Liver (tissue), 9 donors: ENCODE measurements around the gene TMTC1. TPM values are rescaled to one million over a fixed set of nuclear protein-coding genes. Genes with fewer than 3 reads are reported as not detected.

Experiments
- DNase-seq: peaks from one replicate; pipeline ENCODE4 v3.0.0-alpha.2; 2017; ENCODE audit warnings: low spot score
- H3K27ac ChIP-seq, 2 donors: one replicate each; pipeline ENCODE4 v1.7.0; 2013; ENCODE audit warnings: inconsistent platforms in 2 of 2, low read length in 2 of 2, control low read depth in 1 of 2, low read depth in 1 of 2, mild to moderate bottlenecking in 1 of 2
- H3K27me3 ChIP-seq, 4 donors: one replicate each; pipeline versions ENCODE4 v1.6.1 to v1.7.0; 2013; ENCODE audit warnings: low read length in 3 of 4, inconsistent platforms in 1 of 4, mild to moderate bottlenecking in 1 of 4, moderate library complexity in 1 of 4; ENCODE audit not compliant: control insufficient read depth in 4 of 4, insufficient read depth in 4 of 4
- H3K36me3 ChIP-seq, 4 donors: one replicate each; pipeline versions ENCODE4 v1.6.1 to v1.7.0; 2013; ENCODE audit warnings: low read length in 3 of 4, mild to moderate bottlenecking in 3 of 4, low read depth in 1 of 4, moderate library complexity in 1 of 4; ENCODE audit not compliant: control insufficient read depth in 4 of 4, insufficient read depth in 3 of 4
- H3K4me1 ChIP-seq, 4 donors: one replicate each; pipeline versions ENCODE4 v1.6.1 to v1.7.0; 2013; ENCODE audit warnings: low read length in 3 of 4, mild to moderate bottlenecking in 3 of 4, moderate library complexity in 1 of 4; ENCODE audit not compliant: control insufficient read depth in 4 of 4, insufficient read depth in 4 of 4
- H3K4me3 ChIP-seq, 3 donors: one replicate each; pipeline versions ENCODE4 v1.6.1 to v1.7.0; 2013; ENCODE audit warnings: low read length in 3 of 3, control low read depth in 1 of 3, low read depth in 1 of 3, mild to moderate bottlenecking in 1 of 3
- H3K9ac ChIP-seq, 2 donors: one replicate each; pipeline ENCODE4 v1.7.0; 2013; ENCODE audit warnings: low read length in 2 of 2, mild to moderate bottlenecking in 2 of 2, moderate library complexity in 2 of 2, control low read depth in 1 of 2, low read depth in 1 of 2
- H3K9me3 ChIP-seq, 4 donors: one replicate each; pipeline versions ENCODE4 v1.6.1 to v1.7.0; 2013; ENCODE audit warnings: low read length in 3 of 4; ENCODE audit not compliant: control insufficient read depth in 4 of 4
- EGR1 ChIP-seq, 2 donors: IDR thresholded peaks; 2 replicates each; pipeline ENCODE4 v1.6.1; 2016 to 2018; ENCODE audit warnings: antibody characterized with exemption in 2 of 2, low read depth in 2 of 2
- FOXA2 ChIP-seq: IDR thresholded peaks from 2 replicates; pipeline ENCODE4 v1.6.1; 2016; ENCODE audit warnings: antibody characterized with exemption
- HNF4A ChIP-seq, 2 donors: conservative IDR thresholded peaks; 2 replicates each; pipeline ENCODE4 v1.6.1; 2016; ENCODE audit warnings: antibody characterized with exemption in 2 of 2, mild to moderate bottlenecking in 2 of 2
- JUND ChIP-seq, 2 donors: IDR thresholded peaks; 2 replicates each; pipeline ENCODE4 v1.6.1; 2016; ENCODE audit warnings: antibody characterized with exemption in 2 of 2
- NR2F2 ChIP-seq: IDR thresholded peaks from 2 replicates; pipeline ENCODE4 v1.6.1; 2016; ENCODE audit warnings: antibody characterized with exemption
- RAD21 ChIP-seq, 2 donors: IDR thresholded peaks; 2 replicates each; pipeline ENCODE4 v1.6.1; 2016; ENCODE audit warnings: antibody characterized with exemption in 2 of 2, mild to moderate bottlenecking in 2 of 2
- SP1 ChIP-seq: IDR thresholded peaks from 2 replicates; pipeline ENCODE4 v1.6.1; 2018; ENCODE audit warnings: antibody characterized with exemption, mild to moderate bottlenecking
- YY1 ChIP-seq: IDR thresholded peaks from 2 replicates; pipeline ENCODE4 v1.6.1; 2016; ENCODE audit warnings: antibody characterized with exemption, mild to moderate bottlenecking
- WGBS: extraction: QIAGEN DNeasy Blood & Tissue Kit; methylation state at CpG from one replicate; pipeline ENCODE4 v1.1.7; 2013; 5-methylcytosine and 5-hydroxymethylcytosine counted together
- polyA plus RNA-seq, 2 donors: library from polyadenylated mRNA; stranded (reverse) in 1 of 2; unstranded in 1 of 2; fragments of 200-250 nt in 1 of 2; fragments of >200 nt in 1 of 2; fragmentation: Nextera tagmentation in 1 of 2; extraction: Ambion mirVana in 1 of 2; gene quantifications; one replicate each; pipeline versions ENCODE4 v1.2.1 to v1.2.3, GENCODE V29; 2013 to 2015
- total RNA-seq, 2 donors: library from RNA; depleted of rRNA; stranded (reverse); fragments of >200 nt; gene quantifications; one replicate each; pipeline ENCODE4 v1.2.3, GENCODE V29; 2014
- TF ChIP-seq, protein P1 (sequence below): IDR thresholded peaks from 2 replicates; pipeline ENCODE4 v1.6.1; 2016; ENCODE audit warnings: antibody characterized with exemption
- TF ChIP-seq, protein P2 (sequence below): IDR thresholded peaks from 2 replicates; pipeline ENCODE4 v1.6.1; 2016; ENCODE audit warnings: antibody characterized with exemption, mild to moderate bottlenecking
- TF ChIP-seq, protein P3 (sequence below): fragments of 150-350 bp; IDR thresholded peaks from 2 replicates; pipeline ENCODE4 v1.5.1; 2017; ENCODE audit warnings: improper control_type of control experiment, low read depth, low read length; ENCODE audit not compliant: missing input control
- donor health status: healthy.
- donor health status: healthy.
- donor health status: healthy.
- donor health status: healthy.
- donor health status: healthy.

TMTC1 gene
- total and polyA plus RNA-seq, 4 donors = 0.76 to 3.3 (median 2.1) TPM

DNA sequence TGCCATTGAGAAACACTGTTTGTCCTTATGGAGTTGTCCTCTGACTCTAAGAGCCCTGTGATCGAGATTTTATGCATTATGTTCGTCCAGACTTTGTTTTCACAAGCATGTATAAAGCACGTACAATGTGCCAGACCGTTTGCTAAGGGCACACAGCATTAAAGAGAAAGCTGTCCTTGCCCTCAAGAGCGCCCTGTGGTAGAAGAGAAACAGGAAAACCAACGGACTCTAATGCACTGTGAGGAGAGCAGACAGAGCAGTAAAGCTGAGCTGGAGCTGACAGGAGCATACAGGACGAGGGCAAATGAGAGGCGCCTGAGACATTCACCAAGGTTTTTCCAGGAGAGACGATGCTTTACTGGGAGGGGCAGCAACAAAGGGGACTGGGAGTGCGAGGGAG is 220.1 kb downstream of the TMTC1 start:
- no peak for DNase-seq
- TF ChIP-seq SP1 (no peak), EGR1 (IDR thresholded peaks at IDR 0.05; ENCODE audit: low read depth in 2 of 2) (no peak), YY1 (no peak), JUND (IDR thresholded peaks at IDR 0.05) (no peak), NR2F2 (no peak), HNF4A (conservative IDR thresholded peaks at IDR 0.05) (no peak), FOXA2 (no peak)
- TF ChIP-seq, protein P1, sequence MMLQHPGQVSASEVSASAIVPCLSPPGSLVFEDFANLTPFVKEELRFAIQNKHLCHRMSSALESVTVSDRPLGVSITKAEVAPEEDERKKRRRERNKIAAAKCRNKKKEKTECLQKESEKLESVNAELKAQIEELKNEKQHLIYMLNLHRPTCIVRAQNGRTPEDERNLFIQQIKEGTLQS = no peak
- TF ChIP-seq, protein P2, sequence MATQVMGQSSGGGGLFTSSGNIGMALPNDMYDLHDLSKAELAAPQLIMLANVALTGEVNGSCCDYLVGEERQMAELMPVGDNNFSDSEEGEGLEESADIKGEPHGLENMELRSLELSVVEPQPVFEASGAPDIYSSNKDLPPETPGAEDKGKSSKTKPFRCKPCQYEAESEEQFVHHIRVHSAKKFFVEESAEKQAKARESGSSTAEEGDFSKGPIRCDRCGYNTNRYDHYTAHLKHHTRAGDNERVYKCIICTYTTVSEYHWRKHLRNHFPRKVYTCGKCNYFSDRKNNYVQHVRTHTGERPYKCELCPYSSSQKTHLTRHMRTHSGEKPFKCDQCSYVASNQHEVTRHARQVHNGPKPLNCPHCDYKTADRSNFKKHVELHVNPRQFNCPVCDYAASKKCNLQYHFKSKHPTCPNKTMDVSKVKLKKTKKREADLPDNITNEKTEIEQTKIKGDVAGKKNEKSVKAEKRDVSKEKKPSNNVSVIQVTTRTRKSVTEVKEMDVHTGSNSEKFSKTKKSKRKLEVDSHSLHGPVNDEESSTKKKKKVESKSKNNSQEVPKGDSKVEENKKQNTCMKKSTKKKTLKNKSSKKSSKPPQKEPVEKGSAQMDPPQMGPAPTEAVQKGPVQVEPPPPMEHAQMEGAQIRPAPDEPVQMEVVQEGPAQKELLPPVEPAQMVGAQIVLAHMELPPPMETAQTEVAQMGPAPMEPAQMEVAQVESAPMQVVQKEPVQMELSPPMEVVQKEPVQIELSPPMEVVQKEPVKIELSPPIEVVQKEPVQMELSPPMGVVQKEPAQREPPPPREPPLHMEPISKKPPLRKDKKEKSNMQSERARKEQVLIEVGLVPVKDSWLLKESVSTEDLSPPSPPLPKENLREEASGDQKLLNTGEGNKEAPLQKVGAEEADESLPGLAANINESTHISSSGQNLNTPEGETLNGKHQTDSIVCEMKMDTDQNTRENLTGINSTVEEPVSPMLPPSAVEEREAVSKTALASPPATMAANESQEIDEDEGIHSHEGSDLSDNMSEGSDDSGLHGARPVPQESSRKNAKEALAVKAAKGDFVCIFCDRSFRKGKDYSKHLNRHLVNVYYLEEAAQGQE = no peak
- 61% methylated on average over 10 of the region's 10 CpGs for WGBS
- H3K4me1 ChIP-seq = peaks cover 0 to 5% (median 0%) of the 10 kb centered on the region in 4 donors
- H3K9me3 ChIP-seq = no peaks in the 10 kb centered on the region
- H3K27me3 ChIP-seq = no peaks in the 10 kb centered on the region
- no peaks in the 10 kb centered on the region for H3K36me3 ChIP-seq
- H3K4me3 ChIP-seq = peak overlapping the region in 1 of 3 donors; percentile 16
- no peak overlapping the region for H3K9ac ChIP-seq
- H3K27ac ChIP-seq = no peak overlapping the region

DNA sequence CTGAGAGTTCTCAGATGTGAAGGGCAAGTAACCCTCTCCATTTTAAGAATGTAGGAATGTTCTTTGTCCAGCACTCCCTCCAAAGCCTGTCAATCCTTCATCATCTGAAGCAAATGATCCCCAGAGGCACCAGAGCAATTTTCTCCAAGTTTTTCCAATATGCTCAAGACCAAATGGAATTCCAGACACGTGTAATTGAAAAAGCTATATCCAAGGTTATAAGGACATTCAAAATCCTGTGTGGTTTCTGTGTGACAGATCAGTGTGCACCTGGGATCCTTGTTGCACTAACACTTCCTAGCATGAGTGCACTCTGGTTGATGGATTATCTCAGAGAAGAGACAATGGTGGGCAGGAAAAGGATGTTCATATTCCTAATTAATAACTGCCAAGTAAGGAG is 220.7 kb downstream of the TMTC1 start:
- H3K27me3 ChIP-seq = no peaks in the 10 kb centered on the region
- 88% methylated on average over 1 of the region's 1 CpG for WGBS
- TF ChIP-seq JUND (IDR thresholded peaks at IDR 0.05) = no peak
- TF ChIP-seq SP1 = no peak
- TF ChIP-seq, protein P2 = no peak
- TF ChIP-seq, protein P3, sequence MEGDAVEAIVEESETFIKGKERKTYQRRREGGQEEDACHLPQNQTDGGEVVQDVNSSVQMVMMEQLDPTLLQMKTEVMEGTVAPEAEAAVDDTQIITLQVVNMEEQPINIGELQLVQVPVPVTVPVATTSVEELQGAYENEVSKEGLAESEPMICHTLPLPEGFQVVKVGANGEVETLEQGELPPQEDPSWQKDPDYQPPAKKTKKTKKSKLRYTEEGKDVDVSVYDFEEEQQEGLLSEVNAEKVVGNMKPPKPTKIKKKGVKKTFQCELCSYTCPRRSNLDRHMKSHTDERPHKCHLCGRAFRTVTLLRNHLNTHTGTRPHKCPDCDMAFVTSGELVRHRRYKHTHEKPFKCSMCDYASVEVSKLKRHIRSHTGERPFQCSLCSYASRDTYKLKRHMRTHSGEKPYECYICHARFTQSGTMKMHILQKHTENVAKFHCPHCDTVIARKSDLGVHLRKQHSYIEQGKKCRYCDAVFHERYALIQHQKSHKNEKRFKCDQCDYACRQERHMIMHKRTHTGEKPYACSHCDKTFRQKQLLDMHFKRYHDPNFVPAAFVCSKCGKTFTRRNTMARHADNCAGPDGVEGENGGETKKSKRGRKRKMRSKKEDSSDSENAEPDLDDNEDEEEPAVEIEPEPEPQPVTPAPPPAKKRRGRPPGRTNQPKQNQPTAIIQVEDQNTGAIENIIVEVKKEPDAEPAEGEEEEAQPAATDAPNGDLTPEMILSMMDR = no peak
- no peak for TF ChIP-seq RAD21 (IDR thresholded peaks at IDR 0.05)
- no peak overlapping the region for H3K27ac ChIP-seq
- no peaks in the 10 kb centered on the region for H3K9me3 ChIP-seq
- peaks cover 0 to 5% (median 0%) of the 10 kb centered on the region in 4 donors for H3K4me1 ChIP-seq
- DNase-seq = no peak
- no peak overlapping the region for H3K4me3 ChIP-seq
- no peak overlapping the region for H3K9ac ChIP-seq
- no peaks in the 10 kb centered on the region for H3K36me3 ChIP-seq
